H1 (cell line): Measurements from ENCODE around the gene EMC10.

Source experiments
- ASH2L ChIP-seq: fragments of 200-600, 300-600 bp; sonication (generic); IDR thresholded peaks from one replicate; pipeline ENCODE4 v1.7.1; 2017; ENCODE audit warnings: low read length
- CBX5 ChIP-seq: fragments of 300-800, 300-1000 bp; sonication (generic); IDR thresholded peaks from 2 replicates; pipeline ENCODE4 v1.7.1; 2016; ENCODE audit warnings: antibody characterized with exemption, low read length, low read depth
- CREB1 ChIP-seq: IDR thresholded peaks from 2 replicates; pipeline ENCODE4 v1.6.1; 2012; ENCODE audit warnings: inconsistent platforms
- EGR1 ChIP-seq: IDR thresholded peaks from 2 replicates; pipeline ENCODE4 v1.6.1; 2011; ENCODE audit warnings: low read depth, low read length, borderline replicate concordance
- GABPA ChIP-seq: IDR thresholded peaks from 2 replicates; pipeline ENCODE4 v1.6.1; 2011; ENCODE audit warnings: mild to moderate bottlenecking, low read length, moderate library complexity, borderline replicate concordance; ENCODE audit not compliant: insufficient read depth
- JUN ChIP-seq: IDR thresholded peaks from 2 replicates; pipeline ENCODE4 v1.6.1; 2011; ENCODE audit warnings: low read depth, mild to moderate bottlenecking, improper control_type of control experiment, low read length
- POLR2A ChIP-seq, 2 experiments: IDR thresholded peaks; 1 replicate in 1 of 2; 2 replicates in 1 of 2; pipeline ENCODE4 v1.6.1; 2011; ENCODE audit warnings: low read depth in 2 of 2, low read length in 2 of 2, mild to moderate bottlenecking in 2 of 2; ENCODE audit errors: control extremely low read depth in 1 of 2
- POLR2AphosphoS5 ChIP-seq: IDR thresholded peaks from 2 replicates; pipeline ENCODE4 v1.6.1; 2011; ENCODE audit warnings: low read depth, low read length
- SIN3A ChIP-seq, 2 experiments: IDR thresholded peaks in 1 of 2; conservative IDR thresholded peaks in 1 of 2; 2 replicates each; pipeline ENCODE4 v1.6.1; 2011 to 2012; ENCODE audit warnings: low read length in 2 of 2, improper control_type of control experiment in 1 of 2, low read depth in 1 of 2, mild to moderate bottlenecking in 1 of 2
- TAF1 ChIP-seq: IDR thresholded peaks from 2 replicates; pipeline ENCODE4 v1.6.1; 2011; ENCODE audit warnings: mild to moderate bottlenecking, low read depth, low read length
- TEAD4 ChIP-seq: IDR thresholded peaks from 2 replicates; pipeline ENCODE4 v1.6.1; 2012; ENCODE audit warnings: low read depth, low read length, inconsistent platforms, mixed read lengths
- YY1 ChIP-seq: IDR thresholded peaks from 2 replicates; pipeline ENCODE4 v1.6.1; 2011; ENCODE audit warnings: low read depth, mild to moderate bottlenecking, low read length
- TF ChIP-seq, protein P1 (sequence below): fragments of 300-600 bp; sonication (generic); IDR thresholded peaks from 2 replicates; pipeline ENCODE4 v1.7.1; 2012; ENCODE audit warnings: low read length, moderate library complexity, mild to moderate bottlenecking, inconsistent platforms; ENCODE audit not compliant: insufficient replicate concordance
- TF ChIP-seq, protein P2 (sequence below), 3 experiments: IDR thresholded peaks; 1 replicate in 2 of 3; 2 replicates in 1 of 3; pipeline versions ENCODE4 v1.5.1 to v1.6.1; 2011; ENCODE audit warnings: low read length in 3 of 3, mild to moderate bottlenecking in 3 of 3, inconsistent platforms in 2 of 3, low read depth in 1 of 3, moderate library complexity in 1 of 3; ENCODE audit not compliant: insufficient read depth in 1 of 3; ENCODE audit errors: control extremely low read depth in 1 of 3

GRCh38 chr19:50468818-50469217 is 7.5 kb upstream of the EMC10 start:
- no peak for TF ChIP-seq TAF1
- TF ChIP-seq, protein P1, sequence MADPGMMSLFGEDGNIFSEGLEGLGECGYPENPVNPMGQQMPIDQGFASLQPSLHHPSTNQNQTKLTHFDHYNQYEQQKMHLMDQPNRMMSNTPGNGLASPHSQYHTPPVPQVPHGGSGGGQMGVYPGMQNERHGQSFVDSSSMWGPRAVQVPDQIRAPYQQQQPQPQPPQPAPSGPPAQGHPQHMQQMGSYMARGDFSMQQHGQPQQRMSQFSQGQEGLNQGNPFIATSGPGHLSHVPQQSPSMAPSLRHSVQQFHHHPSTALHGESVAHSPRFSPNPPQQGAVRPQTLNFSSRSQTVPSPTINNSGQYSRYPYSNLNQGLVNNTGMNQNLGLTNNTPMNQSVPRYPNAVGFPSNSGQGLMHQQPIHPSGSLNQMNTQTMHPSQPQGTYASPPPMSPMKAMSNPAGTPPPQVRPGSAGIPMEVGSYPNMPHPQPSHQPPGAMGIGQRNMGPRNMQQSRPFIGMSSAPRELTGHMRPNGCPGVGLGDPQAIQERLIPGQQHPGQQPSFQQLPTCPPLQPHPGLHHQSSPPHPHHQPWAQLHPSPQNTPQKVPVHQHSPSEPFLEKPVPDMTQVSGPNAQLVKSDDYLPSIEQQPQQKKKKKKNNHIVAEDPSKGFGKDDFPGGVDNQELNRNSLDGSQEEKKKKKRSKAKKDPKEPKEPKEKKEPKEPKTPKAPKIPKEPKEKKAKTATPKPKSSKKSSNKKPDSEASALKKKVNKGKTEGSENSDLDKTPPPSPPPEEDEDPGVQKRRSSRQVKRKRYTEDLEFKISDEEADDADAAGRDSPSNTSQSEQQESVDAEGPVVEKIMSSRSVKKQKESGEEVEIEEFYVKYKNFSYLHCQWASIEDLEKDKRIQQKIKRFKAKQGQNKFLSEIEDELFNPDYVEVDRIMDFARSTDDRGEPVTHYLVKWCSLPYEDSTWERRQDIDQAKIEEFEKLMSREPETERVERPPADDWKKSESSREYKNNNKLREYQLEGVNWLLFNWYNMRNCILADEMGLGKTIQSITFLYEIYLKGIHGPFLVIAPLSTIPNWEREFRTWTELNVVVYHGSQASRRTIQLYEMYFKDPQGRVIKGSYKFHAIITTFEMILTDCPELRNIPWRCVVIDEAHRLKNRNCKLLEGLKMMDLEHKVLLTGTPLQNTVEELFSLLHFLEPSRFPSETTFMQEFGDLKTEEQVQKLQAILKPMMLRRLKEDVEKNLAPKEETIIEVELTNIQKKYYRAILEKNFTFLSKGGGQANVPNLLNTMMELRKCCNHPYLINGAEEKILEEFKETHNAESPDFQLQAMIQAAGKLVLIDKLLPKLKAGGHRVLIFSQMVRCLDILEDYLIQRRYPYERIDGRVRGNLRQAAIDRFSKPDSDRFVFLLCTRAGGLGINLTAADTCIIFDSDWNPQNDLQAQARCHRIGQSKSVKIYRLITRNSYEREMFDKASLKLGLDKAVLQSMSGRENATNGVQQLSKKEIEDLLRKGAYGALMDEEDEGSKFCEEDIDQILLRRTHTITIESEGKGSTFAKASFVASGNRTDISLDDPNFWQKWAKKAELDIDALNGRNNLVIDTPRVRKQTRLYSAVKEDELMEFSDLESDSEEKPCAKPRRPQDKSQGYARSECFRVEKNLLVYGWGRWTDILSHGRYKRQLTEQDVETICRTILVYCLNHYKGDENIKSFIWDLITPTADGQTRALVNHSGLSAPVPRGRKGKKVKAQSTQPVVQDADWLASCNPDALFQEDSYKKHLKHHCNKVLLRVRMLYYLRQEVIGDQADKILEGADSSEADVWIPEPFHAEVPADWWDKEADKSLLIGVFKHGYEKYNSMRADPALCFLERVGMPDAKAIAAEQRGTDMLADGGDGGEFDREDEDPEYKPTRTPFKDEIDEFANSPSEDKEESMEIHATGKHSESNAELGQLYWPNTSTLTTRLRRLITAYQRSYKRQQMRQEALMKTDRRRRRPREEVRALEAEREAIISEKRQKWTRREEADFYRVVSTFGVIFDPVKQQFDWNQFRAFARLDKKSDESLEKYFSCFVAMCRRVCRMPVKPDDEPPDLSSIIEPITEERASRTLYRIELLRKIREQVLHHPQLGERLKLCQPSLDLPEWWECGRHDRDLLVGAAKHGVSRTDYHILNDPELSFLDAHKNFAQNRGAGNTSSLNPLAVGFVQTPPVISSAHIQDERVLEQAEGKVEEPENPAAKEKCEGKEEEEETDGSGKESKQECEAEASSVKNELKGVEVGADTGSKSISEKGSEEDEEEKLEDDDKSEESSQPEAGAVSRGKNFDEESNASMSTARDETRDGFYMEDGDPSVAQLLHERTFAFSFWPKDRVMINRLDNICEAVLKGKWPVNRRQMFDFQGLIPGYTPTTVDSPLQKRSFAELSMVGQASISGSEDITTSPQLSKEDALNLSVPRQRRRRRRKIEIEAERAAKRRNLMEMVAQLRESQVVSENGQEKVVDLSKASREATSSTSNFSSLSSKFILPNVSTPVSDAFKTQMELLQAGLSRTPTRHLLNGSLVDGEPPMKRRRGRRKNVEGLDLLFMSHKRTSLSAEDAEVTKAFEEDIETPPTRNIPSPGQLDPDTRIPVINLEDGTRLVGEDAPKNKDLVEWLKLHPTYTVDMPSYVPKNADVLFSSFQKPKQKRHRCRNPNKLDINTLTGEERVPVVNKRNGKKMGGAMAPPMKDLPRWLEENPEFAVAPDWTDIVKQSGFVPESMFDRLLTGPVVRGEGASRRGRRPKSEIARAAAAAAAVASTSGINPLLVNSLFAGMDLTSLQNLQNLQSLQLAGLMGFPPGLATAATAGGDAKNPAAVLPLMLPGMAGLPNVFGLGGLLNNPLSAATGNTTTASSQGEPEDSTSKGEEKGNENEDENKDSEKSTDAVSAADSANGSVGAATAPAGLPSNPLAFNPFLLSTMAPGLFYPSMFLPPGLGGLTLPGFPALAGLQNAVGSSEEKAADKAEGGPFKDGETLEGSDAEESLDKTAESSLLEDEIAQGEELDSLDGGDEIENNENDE = no peak
- TF ChIP-seq YY1 = no peak
- TF ChIP-seq EGR1 = no peak
- TF ChIP-seq CREB1 = no peak
- TF ChIP-seq POLR2AphosphoS5 = no peak
- no peak for TF ChIP-seq JUN
- no peak for TF ChIP-seq POLR2A (IDR thresholded peaks at IDR 0.05; ENCODE audit: control extremely low read depth in 1 of 2, low read depth in 2 of 2, low read length in 2 of 2)
- TF ChIP-seq, protein P2, sequence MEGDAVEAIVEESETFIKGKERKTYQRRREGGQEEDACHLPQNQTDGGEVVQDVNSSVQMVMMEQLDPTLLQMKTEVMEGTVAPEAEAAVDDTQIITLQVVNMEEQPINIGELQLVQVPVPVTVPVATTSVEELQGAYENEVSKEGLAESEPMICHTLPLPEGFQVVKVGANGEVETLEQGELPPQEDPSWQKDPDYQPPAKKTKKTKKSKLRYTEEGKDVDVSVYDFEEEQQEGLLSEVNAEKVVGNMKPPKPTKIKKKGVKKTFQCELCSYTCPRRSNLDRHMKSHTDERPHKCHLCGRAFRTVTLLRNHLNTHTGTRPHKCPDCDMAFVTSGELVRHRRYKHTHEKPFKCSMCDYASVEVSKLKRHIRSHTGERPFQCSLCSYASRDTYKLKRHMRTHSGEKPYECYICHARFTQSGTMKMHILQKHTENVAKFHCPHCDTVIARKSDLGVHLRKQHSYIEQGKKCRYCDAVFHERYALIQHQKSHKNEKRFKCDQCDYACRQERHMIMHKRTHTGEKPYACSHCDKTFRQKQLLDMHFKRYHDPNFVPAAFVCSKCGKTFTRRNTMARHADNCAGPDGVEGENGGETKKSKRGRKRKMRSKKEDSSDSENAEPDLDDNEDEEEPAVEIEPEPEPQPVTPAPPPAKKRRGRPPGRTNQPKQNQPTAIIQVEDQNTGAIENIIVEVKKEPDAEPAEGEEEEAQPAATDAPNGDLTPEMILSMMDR (IDR thresholded peaks at IDR 0.05; ENCODE audit: control extremely low read depth in 1 of 3, insufficient read depth in 1 of 3, low read depth in 1 of 3, low read length in 3 of 3) = no peak
- TF ChIP-seq SIN3A (conservative IDR thresholded peaks at IDR 0.05 in 1 of 2, IDR thresholded peaks at IDR 0.05 in 1 of 2; ENCODE audit: low read depth in 1 of 2, low read length in 2 of 2) = no peak
- no peak for TF ChIP-seq ASH2L
- TF ChIP-seq TEAD4 = no peak
- no peak for TF ChIP-seq GABPA
- TF ChIP-seq CBX5 = no peak
